CD1c-positive myeloid dendritic cell (primary cell): ENCODE results near the gene CCR6.
"Not testable (repeated sequence)": the region's sequence is repeated elsewhere in the genome, so short reads cannot be mapped to it uniquely, and the experiment has no call there.

Experiments used
- DNase-seq: peaks from one replicate; pipeline ENCODE4 v3.0.0-alpha.2; 2016; ENCODE audit errors: extremely low spot score

The CCR6 gene

GRCh38 chr6:167168296-167168695 lies 45.4 kb downstream of the CCR6 start:
- DNase-seq, result not testable (repeated sequence)

- not testable (repeated sequence) for DNase-seq
These were observed 47.0 kb downstream of the CCR6 start for GRCh38 chr6:167169867-167170266.

- DNase-seq, result not testable (repeated sequence)
These were observed 48.4 kb downstream of the CCR6 start for GRCh38 chr6:167171300-167171699.

GRCh38 chr6:167172011-167172410 lies 49.1 kb downstream of the CCR6 start:
- DNase-seq, result not testable (repeated sequence)

GRCh38 chr6:167177271-167177670 lies 54.4 kb downstream of the CCR6 start:
- not testable (repeated sequence) for DNase-seq

- DNase-seq, result not testable (repeated sequence)
These were observed 56.2 kb downstream of the CCR6 start for GRCh38 chr6:167178896-167179655.

GRCh38 chr6:167180086-167180485 lies 57.2 kb downstream of the CCR6 start:
- not testable (repeated sequence) for DNase-seq

- not testable (repeated sequence) for DNase-seq
These were observed 58.5 kb downstream of the CCR6 start for GRCh38 chr6:167181351-167181750.

- DNase-seq, result not testable (repeated sequence)
These were observed 60.0 kb downstream of the CCR6 start for GRCh38 chr6:167182913-167183314.

GRCh38 chr6:167185101-167185500 lies 62.2 kb downstream of the CCR6 start:
- DNase-seq, result not testable (repeated sequence)

- DNase-seq, result not testable (repeated sequence)
These were observed 64.4 kb downstream of the CCR6 start for GRCh38 chr6:167187275-167187674.
